ENCODE measurements around the gene MRPL1.

DNA sequence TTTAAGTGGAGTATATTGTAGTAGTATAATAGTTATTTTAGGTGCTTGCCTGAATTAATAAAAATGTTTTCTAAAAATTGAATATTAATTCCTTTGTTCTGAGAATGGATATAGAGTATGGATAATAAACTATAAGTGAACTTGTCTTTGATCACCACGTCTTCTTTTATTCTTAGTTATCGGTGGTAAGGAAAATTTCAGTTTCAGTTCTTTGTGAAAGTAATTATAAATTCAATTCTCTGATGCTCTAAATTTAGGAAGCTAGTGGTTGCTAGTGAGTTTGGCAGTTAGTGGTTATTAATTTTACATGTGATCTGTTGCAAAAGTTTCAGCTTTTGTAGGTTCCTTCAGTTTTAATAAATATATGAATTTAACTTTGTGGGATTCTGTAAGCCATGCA lies 30.8 kb downstream of the MRPL1 start:
- TF ChIP-seq, protein P1, sequence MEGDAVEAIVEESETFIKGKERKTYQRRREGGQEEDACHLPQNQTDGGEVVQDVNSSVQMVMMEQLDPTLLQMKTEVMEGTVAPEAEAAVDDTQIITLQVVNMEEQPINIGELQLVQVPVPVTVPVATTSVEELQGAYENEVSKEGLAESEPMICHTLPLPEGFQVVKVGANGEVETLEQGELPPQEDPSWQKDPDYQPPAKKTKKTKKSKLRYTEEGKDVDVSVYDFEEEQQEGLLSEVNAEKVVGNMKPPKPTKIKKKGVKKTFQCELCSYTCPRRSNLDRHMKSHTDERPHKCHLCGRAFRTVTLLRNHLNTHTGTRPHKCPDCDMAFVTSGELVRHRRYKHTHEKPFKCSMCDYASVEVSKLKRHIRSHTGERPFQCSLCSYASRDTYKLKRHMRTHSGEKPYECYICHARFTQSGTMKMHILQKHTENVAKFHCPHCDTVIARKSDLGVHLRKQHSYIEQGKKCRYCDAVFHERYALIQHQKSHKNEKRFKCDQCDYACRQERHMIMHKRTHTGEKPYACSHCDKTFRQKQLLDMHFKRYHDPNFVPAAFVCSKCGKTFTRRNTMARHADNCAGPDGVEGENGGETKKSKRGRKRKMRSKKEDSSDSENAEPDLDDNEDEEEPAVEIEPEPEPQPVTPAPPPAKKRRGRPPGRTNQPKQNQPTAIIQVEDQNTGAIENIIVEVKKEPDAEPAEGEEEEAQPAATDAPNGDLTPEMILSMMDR (conservative IDR thresholded peaks at IDR 0.05 in 1 of 2, IDR thresholded peaks at IDR 0.05 in 1 of 2; ENCODE audit: extremely low read depth in 1 of 2, insufficient read depth in 1 of 2, low read depth in 1 of 2, low read length in 2 of 2), result no peak
- no peak for TF ChIP-seq EZH2 (IDR thresholded peaks at IDR 0.05; ENCODE audit: borderline replicate concordance, low read length)

Data from mammary epithelial cell (primary cell).